Measurements from ENCODE around the gene CALB2. TPM values are rescaled to one million over a fixed set of nuclear protein-coding genes. Genes with fewer than 3 reads are reported as not detected.

CALB2 gene
- total RNA-seq, 1 experiment from 2014 or later = 0.85 TPM

GRCh38 chr16:71347146-71347545, 11.4 kb upstream of the CALB2 start:
- H2BK5ac ChIP-seq (ENCODE audit: insufficient read length, low read length) = no peak overlapping the region
- WGBS (ENCODE audit: extremely low coverage, insufficient read length, low lambda C conversion rate) = no CpG with 5 or more reads among the region's 7 CpGs
- H3K79me1 ChIP-seq (ENCODE audit: insufficient read depth, low read depth, low read length, poor library complexity, severe bottlenecking) = no peaks in the 10 kb centered on the region
- H3K79me2 ChIP-seq (ENCODE audit: insufficient read depth, low read length) = no peaks in the 10 kb centered on the region
- H3K14ac ChIP-seq (ENCODE audit: insufficient read depth, low read length) = no peak overlapping the region
- H3K27me3 ChIP-seq (ENCODE audit: insufficient read depth, low read length) = no peaks in the 10 kb centered on the region
- Mint-ChIP-seq H3K4me1 (peaks cover 12 to 13% of the 10 kb centered on the region in 2 experiments), H3K36me3 (ENCODE audit: insufficient read depth in 1 of 3, low read depth in 3 of 3) (no peaks in the 10 kb centered on the region), H3K9me3 (no peaks in the 10 kb centered on the region), H3K27ac (peak overlapping the region in 1 of 3 experiments; percentile 37; a peak in 1 of 7 replicates), H3K4me3 (no peak overlapping the region), H3K27me3 (ENCODE audit: low read depth) (peaks cover 11% of the 10 kb centered on the region)
- H3T11ph ChIP-seq (ENCODE audit: low read length) = no peak overlapping the region
- no peak overlapping the region for H3K27ac ChIP-seq (ENCODE audit: insufficient read length, low read depth, low read length)
- no peak overlapping the region for H2BK15ac ChIP-seq (ENCODE audit: low read depth, low read length)
- H2BK20ac ChIP-seq (ENCODE audit: low read depth, low read length, poor library complexity, severe bottlenecking) = no peak overlapping the region
- no peak overlapping the region for H3K23ac ChIP-seq (ENCODE audit: insufficient read length, low read depth, low read length)
- no peak overlapping the region for H3K18ac ChIP-seq (ENCODE audit: insufficient read length, low read depth, low read length)
- H3K4me2 ChIP-seq (ENCODE audit: insufficient read depth, insufficient read length, low read length) = no peak overlapping the region
- no peak overlapping the region for H4K91ac ChIP-seq (ENCODE audit: insufficient read length, low read depth, low read length)
- no peak overlapping the region for H2AK5ac ChIP-seq (ENCODE audit: insufficient read length, low read length)
- H3K9me3 ChIP-seq (ENCODE audit: control insufficient read depth, low read depth, low read length) = no peaks in the 10 kb centered on the region
- H2BK12ac ChIP-seq (ENCODE audit: insufficient read length, low read depth, low read length) = no peak overlapping the region
- TF ChIP-seq CTCF (conservative IDR thresholded peaks at IDR 0.05) = no peak
- DNase-seq = no peak
- H4K5ac ChIP-seq (ENCODE audit: insufficient read length, low read depth, low read length) = no peak overlapping the region
- no peak overlapping the region for H2AFZ ChIP-seq (ENCODE audit: low read length)
- no peak overlapping the region for H4K8ac ChIP-seq (replicated peaks; ENCODE audit: insufficient read length, low read depth, low read length)
- no peaks in the 10 kb centered on the region for H3K4me1 ChIP-seq (ENCODE audit: insufficient read depth, low read length)
- H4K20me1 ChIP-seq (ENCODE audit: control insufficient read depth, insufficient read depth, insufficient read length) = no peaks in the 10 kb centered on the region
- no peak overlapping the region for H3K56ac ChIP-seq (ENCODE audit: insufficient read length, low read depth, low read length)
- H2BK120ac ChIP-seq (ENCODE audit: low read depth, low read length, poor library complexity, severe bottlenecking) = no peak overlapping the region
- no peak overlapping the region for H3K4ac ChIP-seq (ENCODE audit: low read depth, low read length)
- no peak overlapping the region for H3K9ac ChIP-seq (ENCODE audit: extremely low read depth, insufficient read length, low read length)
- H3K23me2 ChIP-seq (ENCODE audit: insufficient read length, low read depth, low read length, poor library complexity, severe bottlenecking) = no peaks in the 10 kb centered on the region
